Vagina (tissue), 2 donors: ENCODE results near the gene CAPS2. TPM values are rescaled to one million over a fixed set of nuclear protein-coding genes. Genes with fewer than 3 reads are reported as not detected.
"Not testable (repeated sequence)": the region's sequence is repeated elsewhere in the genome, so short reads cannot be mapped to it uniquely, and the experiment has no call there.

Experiments used
- DNase-seq, 2 donors: peaks; one replicate each; pipeline ENCODE4 v3.0.0-alpha.2; 2017; ENCODE audit errors: extremely low spot score in 2 of 2
- H3K27ac ChIP-seq: fragments of 200-600 bp; sonication (generic); one replicate; pipeline ENCODE4 v1.5.1; 2019
- H3K27me3 ChIP-seq: fragments of 200-600 bp; sonication (generic); one replicate; pipeline ENCODE4 v1.5.1; 2019
- H3K36me3 ChIP-seq, 2 donors: fragments of 200-600 bp; sonication (generic); one replicate each; pipeline ENCODE4 v1.5.1; 2017 to 2019
- H3K4me1 ChIP-seq: fragments of 200-600 bp; sonication (generic); one replicate; pipeline ENCODE4 v1.5.1; 2019
- H3K4me3 ChIP-seq, 2 donors: fragments of 200-600 bp; sonication (generic); 1 replicate in 1 of 2; 2 replicates in 1 of 2; pipeline ENCODE4 v1.5.1; 2016 to 2019
- H3K9me3 ChIP-seq: fragments of 200-600 bp; sonication (generic); one replicate; pipeline ENCODE4 v1.5.1; 2019
- POLR2A ChIP-seq, 2 donors: fragments of 450-650 bp; IDR thresholded peaks; one replicate each; pipeline ENCODE4 v1.6.1; 2017; ENCODE audit warnings: antibody characterized with exemption in 2 of 2, mild to moderate bottlenecking in 2 of 2, moderate library complexity in 2 of 2
- POLR2AphosphoS5 ChIP-seq, 2 donors: sonication (generic); formaldehyde crosslinking; IDR thresholded peaks; one replicate each; pipeline ENCODE4 v1.9.0; 2017; ENCODE audit warnings: antibody characterized with exemption in 2 of 2, mild to moderate bottlenecking in 2 of 2, low read depth in 1 of 2; ENCODE audit not compliant: insufficient read depth in 1 of 2
- intact Hi-C: fragments of 100-400 bp; cut with DNase I; formaldehyde crosslinking; loops from one replicate; pipeline ENCODE4 v1.15.1; 2023
- total RNA-seq: library from RNA; depleted of rRNA; stranded (reverse); fragments of >200 nt; gene quantifications from one replicate; pipeline ENCODE4 v1.2.3, GENCODE V29; 2016
- TF ChIP-seq, protein P1 (sequence below), 3 experiments: fragments of 450-650 bp in 2 of 3; fragments of 200-600 bp in 1 of 3; sonication (generic) in 1 of 3; IDR thresholded peaks; one replicate each; pipeline ENCODE4 v1.5.1; 2017 to 2019; ENCODE audit warnings: antibody characterized with exemption in 3 of 3, mild to moderate bottlenecking in 2 of 3, moderate library complexity in 2 of 3

CAPS2 gene
- total RNA-seq, 1 donor from 2014 or later = 24.6 TPM

DNA sequence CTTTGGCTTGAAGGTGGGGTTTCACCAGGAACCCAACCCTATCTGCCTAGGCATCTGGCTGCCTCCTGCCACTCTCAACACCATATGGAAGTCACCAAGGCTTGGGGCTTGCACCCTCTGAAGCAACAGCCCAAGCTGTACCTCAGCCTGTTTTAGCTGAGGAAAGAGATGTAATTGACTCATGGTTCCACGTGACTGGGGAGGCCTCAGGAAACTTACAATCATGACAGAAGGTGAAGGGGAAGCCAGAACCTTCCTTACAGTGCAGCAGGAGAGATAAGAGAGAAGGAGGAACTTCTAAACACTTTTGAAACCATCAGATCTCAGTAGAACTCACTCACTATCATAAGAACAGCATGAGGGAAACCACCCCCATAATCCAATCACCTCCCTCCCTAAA, 31.3 kb upstream of the CAPS2 start:
- no peak for DNase-seq
- Histone ChIP-seq H3K4me1 (no peaks in the 10 kb centered on the region), H3K27me3 (no peaks in the 10 kb centered on the region), H3K4me3 (no peak overlapping the region), H3K36me3 (no peaks in the 10 kb centered on the region), H3K9me3 (no peaks in the 10 kb centered on the region), H3K27ac (no peak overlapping the region)
- intact Hi-C loops = no loop called here
- TF ChIP-seq, protein P1, sequence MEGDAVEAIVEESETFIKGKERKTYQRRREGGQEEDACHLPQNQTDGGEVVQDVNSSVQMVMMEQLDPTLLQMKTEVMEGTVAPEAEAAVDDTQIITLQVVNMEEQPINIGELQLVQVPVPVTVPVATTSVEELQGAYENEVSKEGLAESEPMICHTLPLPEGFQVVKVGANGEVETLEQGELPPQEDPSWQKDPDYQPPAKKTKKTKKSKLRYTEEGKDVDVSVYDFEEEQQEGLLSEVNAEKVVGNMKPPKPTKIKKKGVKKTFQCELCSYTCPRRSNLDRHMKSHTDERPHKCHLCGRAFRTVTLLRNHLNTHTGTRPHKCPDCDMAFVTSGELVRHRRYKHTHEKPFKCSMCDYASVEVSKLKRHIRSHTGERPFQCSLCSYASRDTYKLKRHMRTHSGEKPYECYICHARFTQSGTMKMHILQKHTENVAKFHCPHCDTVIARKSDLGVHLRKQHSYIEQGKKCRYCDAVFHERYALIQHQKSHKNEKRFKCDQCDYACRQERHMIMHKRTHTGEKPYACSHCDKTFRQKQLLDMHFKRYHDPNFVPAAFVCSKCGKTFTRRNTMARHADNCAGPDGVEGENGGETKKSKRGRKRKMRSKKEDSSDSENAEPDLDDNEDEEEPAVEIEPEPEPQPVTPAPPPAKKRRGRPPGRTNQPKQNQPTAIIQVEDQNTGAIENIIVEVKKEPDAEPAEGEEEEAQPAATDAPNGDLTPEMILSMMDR (IDR thresholded peaks at IDR 0.05) = no peak
- TF ChIP-seq POLR2AphosphoS5 (IDR thresholded peaks at IDR 0.05; ENCODE audit: insufficient read depth in 1 of 2, low read depth in 1 of 2) = no peak
- no peak for TF ChIP-seq POLR2A (IDR thresholded peaks at IDR 0.05)

DNA sequence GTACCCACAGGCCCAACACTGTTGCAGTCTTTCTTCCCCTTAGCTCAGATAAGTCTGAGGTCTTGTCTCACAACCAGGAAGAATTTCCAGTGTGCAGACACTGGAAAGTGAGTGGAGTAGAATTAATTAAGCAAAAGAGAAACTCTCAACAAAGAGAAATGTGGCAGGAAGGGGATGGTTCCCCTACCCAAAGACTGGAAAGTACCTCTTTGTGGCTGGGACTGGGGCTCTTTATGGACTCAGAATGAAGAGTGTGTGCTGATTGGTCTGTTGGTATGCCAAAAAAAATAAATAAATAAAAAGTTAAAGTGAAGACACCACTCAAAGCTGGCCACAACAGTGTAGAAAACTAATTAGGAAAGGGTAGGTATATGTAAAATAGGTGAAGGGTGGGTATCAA, 30.8 kb upstream of the CAPS2 start:
- Histone ChIP-seq H3K4me1 (no peaks in the 10 kb centered on the region), H3K4me3 (no peak overlapping the region), H3K27me3 (no peaks in the 10 kb centered on the region), H3K9me3 (no peaks in the 10 kb centered on the region), H3K27ac (no peak overlapping the region), H3K36me3 (no peaks in the 10 kb centered on the region)
- DNase-seq = no peak
- intact Hi-C loops = no loop called here
- TF ChIP-seq POLR2AphosphoS5 (IDR thresholded peaks at IDR 0.05; ENCODE audit: insufficient read depth in 1 of 2, low read depth in 1 of 2) = no peak
- no peak for TF ChIP-seq POLR2A (IDR thresholded peaks at IDR 0.05)
- TF ChIP-seq, protein P1 (IDR thresholded peaks at IDR 0.05) = no peak

DNA sequence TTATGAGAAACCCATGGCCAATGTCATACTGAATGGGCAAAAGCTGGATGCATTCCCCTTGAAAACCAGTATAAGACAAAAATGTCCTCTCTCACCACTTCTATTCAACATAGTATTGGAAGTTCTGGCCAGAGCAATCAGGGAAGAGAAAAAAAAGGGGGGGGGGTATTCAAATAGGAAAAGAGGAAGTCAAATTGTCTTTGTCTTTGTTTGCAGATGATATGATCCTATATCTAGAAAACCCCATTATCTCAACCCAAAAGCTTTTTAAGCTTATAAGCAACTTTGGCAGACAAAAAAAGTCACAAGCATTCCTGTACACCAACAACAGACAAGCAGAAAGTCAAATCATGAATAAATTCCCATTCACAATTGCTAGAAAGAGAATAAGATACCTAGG, 23.9 kb upstream of the CAPS2 start:
- Histone ChIP-seq H3K4me3 (no peak overlapping the region), H3K27ac (no peak overlapping the region), H3K36me3 (no peaks in the 10 kb centered on the region), H3K9me3 (no peaks in the 10 kb centered on the region), H3K4me1 (no peaks in the 10 kb centered on the region), H3K27me3 (no peaks in the 10 kb centered on the region)
- no peak for TF ChIP-seq POLR2A (IDR thresholded peaks at IDR 0.05)
- no peak for TF ChIP-seq POLR2AphosphoS5 (IDR thresholded peaks at IDR 0.05; ENCODE audit: insufficient read depth in 1 of 2, low read depth in 1 of 2)
- TF ChIP-seq, protein P1 (IDR thresholded peaks at IDR 0.05) = no peak
- DNase-seq = no peak
- intact Hi-C loops = no loop called here

DNA sequence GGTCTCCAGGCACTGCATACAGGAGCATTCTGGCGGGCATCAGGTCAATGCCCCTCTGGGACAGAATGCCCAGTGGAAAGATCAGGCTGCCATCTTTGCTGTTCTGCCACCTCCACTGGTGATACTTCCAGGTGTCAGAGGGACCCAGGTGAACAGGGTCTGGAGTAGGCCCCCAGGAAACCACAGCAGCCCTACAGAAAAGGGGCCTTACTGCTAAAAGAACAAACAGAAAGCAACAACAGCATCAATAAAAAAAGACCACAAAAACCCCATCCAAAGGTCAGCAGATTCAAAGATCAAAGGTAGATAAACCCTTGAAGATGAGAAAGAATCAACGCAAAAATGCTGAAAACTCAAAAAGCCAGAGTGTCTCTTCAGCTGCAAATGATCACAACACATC, 20.3 kb upstream of the CAPS2 start:
- no peaks in the 10 kb centered on the region for H3K4me1 ChIP-seq
- TF ChIP-seq, protein P1 (IDR thresholded peaks at IDR 0.05) = no peak
- TF ChIP-seq POLR2A (IDR thresholded peaks at IDR 0.05) (no peak), POLR2AphosphoS5 (IDR thresholded peaks at IDR 0.05; ENCODE audit: insufficient read depth in 1 of 2, low read depth in 1 of 2) (no peak)
- intact Hi-C loops = no loop called here

DNA sequence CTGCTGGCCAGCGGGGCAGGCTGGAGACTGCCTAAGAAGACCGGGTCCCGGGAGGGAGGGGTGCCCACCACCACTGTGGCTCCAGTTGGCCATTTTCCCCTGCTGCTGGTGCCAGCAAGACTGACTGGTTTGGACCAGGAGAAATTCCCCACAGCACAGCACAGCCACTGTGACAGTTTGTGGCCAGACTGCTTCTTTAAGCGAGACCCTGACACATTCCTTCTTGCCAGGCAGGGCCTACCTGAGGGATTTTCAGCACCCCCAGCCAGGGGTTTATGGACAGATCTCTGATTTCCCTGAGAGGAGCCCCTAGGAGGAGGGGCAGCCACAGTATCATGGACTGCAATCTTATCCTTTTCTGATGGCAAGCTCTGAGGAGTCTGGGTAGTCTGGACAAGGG, 19.8 kb upstream of the CAPS2 start:
- no peak overlapping the region for H3K27ac ChIP-seq
- H3K9me3 ChIP-seq = no peaks in the 10 kb centered on the region
- no peaks in the 10 kb centered on the region for H3K27me3 ChIP-seq
- no peak overlapping the region for H3K4me3 ChIP-seq
- no peak for DNase-seq
- no peaks in the 10 kb centered on the region for H3K4me1 ChIP-seq
- no peak for TF ChIP-seq POLR2A (IDR thresholded peaks at IDR 0.05)
- no peak for TF ChIP-seq POLR2AphosphoS5 (IDR thresholded peaks at IDR 0.05; ENCODE audit: insufficient read depth in 1 of 2, low read depth in 1 of 2)
- TF ChIP-seq, protein P1 (IDR thresholded peaks at IDR 0.05) = no peak
- H3K36me3 ChIP-seq = no peaks in the 10 kb centered on the region
- intact Hi-C loops = no loop called here

More for the DNA sequence above, 20.3 kb upstream of the CAPS2 start:
- no peak for DNase-seq
- Histone ChIP-seq H3K27ac (no peak overlapping the region), H3K27me3 (no peaks in the 10 kb centered on the region), H3K4me3 (no peak overlapping the region), H3K36me3 (no peaks in the 10 kb centered on the region), H3K9me3 (no peaks in the 10 kb centered on the region)

DNA sequence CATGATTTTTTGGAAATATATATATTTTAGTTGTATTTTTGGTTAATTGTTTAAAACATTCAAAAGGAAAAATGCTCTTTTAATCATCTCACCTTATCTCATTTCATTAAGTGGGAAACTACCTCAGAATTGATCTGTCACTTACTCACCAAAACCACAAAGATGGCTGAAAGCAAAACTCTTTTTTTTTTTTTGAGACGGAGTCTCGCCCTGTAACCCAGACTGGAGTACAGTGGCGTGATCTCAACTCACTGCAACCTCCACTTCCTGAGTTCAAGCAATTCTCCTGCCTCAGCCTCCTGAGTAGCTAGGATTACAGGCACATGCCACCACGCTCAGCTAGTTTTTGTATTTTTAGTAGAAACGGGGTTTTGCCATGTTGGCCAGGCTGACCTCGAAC, 16.1 kb upstream of the CAPS2 start:
- DNase-seq, H3K9me3 ChIP-seq, H3K36me3 ChIP-seq, H3K4me1 ChIP-seq, H3K4me3 ChIP-seq, H3K27me3 ChIP-seq, intact Hi-C loops, H3K27ac ChIP-seq: not testable (repeated sequence)
